Adrenal gland (tissue), 5 donors: ENCODE results near the gene FARS2.

Experiments used
- POLR2A ChIP-seq, 2 donors: fragments of 450-650 bp; IDR thresholded peaks; one replicate each; pipeline ENCODE4 v1.6.1; 2017; ENCODE audit warnings: antibody characterized with exemption in 2 of 2, mild to moderate bottlenecking in 2 of 2, moderate library complexity in 1 of 2
- TF ChIP-seq, protein P1 (sequence below), 6 experiments: fragments of 450-650 bp in 4 of 6; fragments of 200-600 bp in 2 of 6; sonication (generic) in 1 of 6; IDR thresholded peaks; 1 replicate in 5 of 6; 2 replicates in 1 of 6; pipeline versions ENCODE4 v1.5.1 to v1.8.0; 2016 to 2021; ENCODE audit warnings: antibody characterized with exemption in 6 of 6, mild to moderate bottlenecking in 2 of 6, moderate library complexity in 1 of 6
- donor health status: DM: no; HTN: no; CAD: no.

DNA sequence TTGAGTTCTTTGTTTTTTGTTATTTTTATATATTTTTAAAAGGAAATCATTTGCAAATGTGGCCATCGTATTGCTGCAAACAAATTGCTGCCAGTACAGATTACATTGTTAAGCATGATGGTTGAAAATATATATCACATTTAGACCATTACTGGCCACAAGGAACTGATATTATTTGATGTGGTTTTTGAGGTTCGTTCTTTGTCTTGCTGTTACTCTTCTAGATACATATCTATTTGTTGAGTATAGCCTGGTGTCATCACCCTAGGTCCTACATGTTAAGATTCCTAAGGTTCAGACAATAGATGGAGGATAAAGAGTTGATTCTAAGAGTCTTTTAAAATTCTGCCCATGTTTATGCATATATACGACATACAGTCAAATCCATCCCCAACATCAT lies 306.0 kb downstream of the FARS2 start:
- TF ChIP-seq, protein P1, sequence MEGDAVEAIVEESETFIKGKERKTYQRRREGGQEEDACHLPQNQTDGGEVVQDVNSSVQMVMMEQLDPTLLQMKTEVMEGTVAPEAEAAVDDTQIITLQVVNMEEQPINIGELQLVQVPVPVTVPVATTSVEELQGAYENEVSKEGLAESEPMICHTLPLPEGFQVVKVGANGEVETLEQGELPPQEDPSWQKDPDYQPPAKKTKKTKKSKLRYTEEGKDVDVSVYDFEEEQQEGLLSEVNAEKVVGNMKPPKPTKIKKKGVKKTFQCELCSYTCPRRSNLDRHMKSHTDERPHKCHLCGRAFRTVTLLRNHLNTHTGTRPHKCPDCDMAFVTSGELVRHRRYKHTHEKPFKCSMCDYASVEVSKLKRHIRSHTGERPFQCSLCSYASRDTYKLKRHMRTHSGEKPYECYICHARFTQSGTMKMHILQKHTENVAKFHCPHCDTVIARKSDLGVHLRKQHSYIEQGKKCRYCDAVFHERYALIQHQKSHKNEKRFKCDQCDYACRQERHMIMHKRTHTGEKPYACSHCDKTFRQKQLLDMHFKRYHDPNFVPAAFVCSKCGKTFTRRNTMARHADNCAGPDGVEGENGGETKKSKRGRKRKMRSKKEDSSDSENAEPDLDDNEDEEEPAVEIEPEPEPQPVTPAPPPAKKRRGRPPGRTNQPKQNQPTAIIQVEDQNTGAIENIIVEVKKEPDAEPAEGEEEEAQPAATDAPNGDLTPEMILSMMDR (IDR thresholded peaks at IDR 0.05) = no peak
- TF ChIP-seq POLR2A (IDR thresholded peaks at IDR 0.05) = no peak
